ACC112 (cell line): ENCODE results near the gene NFIX.

Experiments used
- H2AFZ ChIP-seq: fragments of 200-600 bp; sonication (generic); one replicate; pipeline ENCODE4 v1.6.0; 2017; ENCODE audit warnings: antibody characterized with exemption, low read length; ENCODE audit not compliant: unreplicated experiment
- H3K27ac ChIP-seq: fragments of 200-600 bp; sonication (generic); 2 replicates; pipeline ENCODE4 v1.5.1; 2014; ENCODE audit warnings: low read depth, mild to moderate bottlenecking, antibody characterized with exemption, low read length, moderate library complexity
- H3K27me3 ChIP-seq: fragments of 200-600 bp; sonication (generic); 2 replicates; pipeline ENCODE4 v1.6.1; 2014; ENCODE audit warnings: mild to moderate bottlenecking, antibody characterized with exemption, low read length, moderate library complexity, mixed read lengths; ENCODE audit not compliant: insufficient read depth
- H3K36me3 ChIP-seq: fragments of 200-600 bp; sonication (generic); 2 replicates; pipeline ENCODE4 v1.6.1; 2016; ENCODE audit warnings: mild to moderate bottlenecking, antibody characterized with exemption, low read length, moderate library complexity, mixed read lengths; ENCODE audit not compliant: insufficient read depth
- H3K4me1 ChIP-seq: fragments of 200-600 bp; sonication (generic); one replicate; pipeline ENCODE4 v1.6.1; 2016; ENCODE audit warnings: low read length, mixed read lengths; ENCODE audit not compliant: insufficient read depth, unreplicated experiment, control insufficient read depth
- H3K4me3 ChIP-seq: fragments of 200-600 bp; sonication (generic); 2 replicates; pipeline ENCODE4 v1.5.1; 2014; ENCODE audit warnings: mild to moderate bottlenecking, low read depth, low read length
- H3K79me2 ChIP-seq: fragments of 200-600 bp; sonication (generic); one replicate; pipeline ENCODE4 v1.6.0; 2016; ENCODE audit warnings: low read length; ENCODE audit not compliant: control insufficient read depth, unreplicated experiment, insufficient read depth

The NFIX gene

GRCh38 chr19:13097463-13098258 is 102.4 kb downstream of the NFIX start:
- H3K4me1 ChIP-seq = peaks cover 3% of the 10 kb centered on the region
- no peak overlapping the region for H2AFZ ChIP-seq
- no peaks in the 10 kb centered on the region for H3K27me3 ChIP-seq
- no peak overlapping the region for H3K4me3 ChIP-seq
- no peaks in the 10 kb centered on the region for H3K36me3 ChIP-seq
- no peak overlapping the region for H3K27ac ChIP-seq
- no peaks in the 10 kb centered on the region for H3K79me2 ChIP-seq

- no peak overlapping the region for H3K4me3 ChIP-seq
- H3K4me1 ChIP-seq = peaks cover 9% of the 10 kb centered on the region
- H3K27me3 ChIP-seq = no peaks in the 10 kb centered on the region
Observed at GRCh38 chr19:13098277-13099072, 103.2 kb downstream of the NFIX start.

GRCh38 chr19:13099073-13099999 is 104.1 kb downstream of the NFIX start:
- Histone ChIP-seq H3K27ac (no peak overlapping the region), H3K4me1 (peaks cover 9% of the 10 kb centered on the region), H3K36me3 (no peaks in the 10 kb centered on the region), H3K4me3 (no peak overlapping the region), H3K79me2 (no peaks in the 10 kb centered on the region), H3K27me3 (no peaks in the 10 kb centered on the region), H2AFZ (no peak overlapping the region)

More at GRCh38 chr19:13098277-13099072, 103.2 kb downstream of the NFIX start:
- Histone ChIP-seq H3K27ac (no peak overlapping the region), H2AFZ (no peak overlapping the region), H3K79me2 (no peaks in the 10 kb centered on the region), H3K36me3 (no peaks in the 10 kb centered on the region)

DNA sequence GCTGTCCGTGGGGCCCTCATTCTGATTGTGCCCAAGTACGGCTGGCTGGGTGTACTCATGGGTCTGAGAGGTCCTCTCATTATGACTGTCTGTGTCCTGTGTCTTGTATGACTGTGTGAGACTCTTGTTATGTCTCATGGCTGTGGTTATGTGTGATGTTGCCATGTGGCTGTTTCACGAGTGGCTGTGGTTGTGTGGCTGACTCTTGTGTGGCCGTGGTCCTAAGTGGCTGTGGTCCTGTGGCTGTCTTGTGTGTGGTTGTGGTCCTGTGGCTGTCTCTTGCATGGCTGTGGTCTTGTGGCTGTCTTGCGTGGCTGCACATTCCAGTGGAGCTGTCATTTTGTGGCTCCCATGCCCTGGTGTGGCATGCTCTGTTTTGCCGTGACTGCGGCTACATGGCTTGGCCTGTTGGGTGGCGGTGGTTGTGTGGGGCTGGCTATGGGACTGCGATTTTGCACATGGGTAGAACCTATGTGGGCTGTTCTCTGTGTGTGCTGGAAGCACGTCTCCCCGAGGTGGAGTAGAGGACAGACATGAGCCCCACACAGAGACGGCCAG is 104.8 kb downstream of the NFIX start:
- H3K79me2 ChIP-seq = no peaks in the 10 kb centered on the region

GRCh38 chr19:13100841-13101589 is 105.7 kb downstream of the NFIX start:
- no peak overlapping the region for H3K27ac ChIP-seq
- H3K4me3 ChIP-seq = no peak overlapping the region
- H3K4me1 ChIP-seq = peaks cover 9% of the 10 kb centered on the region
- no peaks in the 10 kb centered on the region for H3K27me3 ChIP-seq
- H3K36me3 ChIP-seq = no peaks in the 10 kb centered on the region
- no peak overlapping the region for H2AFZ ChIP-seq
- no peaks in the 10 kb centered on the region for H3K79me2 ChIP-seq

More for the DNA sequence above, 104.8 kb downstream of the NFIX start:
- Histone ChIP-seq H3K36me3 (no peaks in the 10 kb centered on the region), H2AFZ (no peak overlapping the region), H3K4me1 (peaks cover 9% of the 10 kb centered on the region), H3K27ac (no peak overlapping the region), H3K27me3 (no peaks in the 10 kb centered on the region), H3K4me3 (no peak overlapping the region)

DNA sequence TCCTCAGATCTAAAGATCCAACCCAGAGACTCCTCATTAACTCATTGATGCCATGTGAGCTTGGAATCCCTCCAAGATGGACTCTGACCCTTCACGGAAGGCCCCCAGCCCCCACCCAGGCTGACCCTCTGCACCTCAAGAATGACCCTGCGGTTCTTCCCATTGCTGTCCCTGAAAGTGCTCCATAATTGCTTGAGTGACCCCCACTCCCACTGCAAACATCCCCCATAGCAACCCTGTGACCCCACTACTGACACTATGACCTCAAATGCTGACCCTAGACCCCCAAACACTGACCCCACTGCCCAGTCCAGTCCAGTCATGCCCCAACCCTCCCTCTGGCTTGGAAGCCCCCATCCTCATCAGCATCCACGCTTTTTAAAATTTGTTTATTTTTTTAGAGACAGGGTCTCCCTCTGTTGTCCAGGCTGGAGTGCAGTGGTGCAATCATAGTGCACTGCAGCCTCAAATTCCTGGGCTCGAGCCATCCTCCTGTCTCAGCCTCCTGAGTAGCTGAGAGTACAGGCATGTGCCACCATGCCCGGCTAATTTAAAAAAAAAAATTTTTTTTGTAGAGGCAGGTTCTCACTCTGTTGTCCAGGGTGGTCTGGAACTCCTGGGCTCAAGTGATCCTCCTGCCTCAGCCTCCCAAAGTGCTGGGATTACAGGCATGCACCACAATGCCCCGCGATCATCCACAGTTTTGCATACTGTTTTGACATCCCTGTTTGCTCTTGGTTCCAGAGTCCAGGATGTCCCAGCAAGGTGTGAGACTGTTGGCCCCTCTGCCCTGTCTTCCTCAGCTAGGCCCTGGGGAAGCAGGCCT is 106.5 kb downstream of the NFIX start:
- Histone ChIP-seq H3K79me2 (no peaks in the 10 kb centered on the region), H3K27ac (no peak overlapping the region), H3K36me3 (no peaks in the 10 kb centered on the region), H2AFZ (no peak overlapping the region), H3K4me3 (peak overlapping the region; percentile 56; the same call in 1 of the 2 replicates), H3K4me1 (peaks cover 9% of the 10 kb centered on the region), H3K27me3 (no peaks in the 10 kb centered on the region)

DNA sequence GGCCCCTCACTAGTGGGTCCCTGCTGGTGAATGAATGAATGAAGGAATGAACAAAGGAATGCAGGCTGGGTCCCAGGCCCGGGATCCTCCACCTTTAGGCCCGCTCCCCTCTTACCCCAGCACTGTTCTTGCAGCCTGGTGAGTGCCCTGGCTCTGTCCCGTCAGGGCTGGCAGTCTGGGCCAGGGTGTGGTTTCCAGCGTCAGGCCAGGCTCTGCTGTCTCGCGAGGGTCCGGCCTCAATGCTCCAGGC is 107.1 kb downstream of the NFIX start:
- no peaks in the 10 kb centered on the region for H3K27me3 ChIP-seq
- H3K36me3 ChIP-seq = no peaks in the 10 kb centered on the region
- H3K4me1 ChIP-seq = peaks cover 9% of the 10 kb centered on the region
- no peak overlapping the region for H3K27ac ChIP-seq
- H3K79me2 ChIP-seq = no peaks in the 10 kb centered on the region
- peak overlapping the region; percentile 7 for H2AFZ ChIP-seq
- H3K4me3 ChIP-seq = peak overlapping the region; percentile 56

GRCh38 chr19:13102666-13103580 is 107.6 kb downstream of the NFIX start, which contains the start of gene LYL1:
Gene LYL1, minus strand, starts transcription at chr19:13102858. Its CDS starts 1,687 bp downstream, at chr19:13101171.
- H3K27me3 ChIP-seq = no peaks in the 10 kb centered on the region
- peak within 1 kb of the TSS; percentile 7 for H2AFZ ChIP-seq
- peak within 1 kb of the TSS; percentile 56 for H3K4me3 ChIP-seq
- H3K79me2 ChIP-seq = no peaks in the 10 kb centered on the region
- no peaks in the 10 kb centered on the region for H3K36me3 ChIP-seq
- peaks cover 9% of the 10 kb centered on the region for H3K4me1 ChIP-seq
- H3K27ac ChIP-seq = no peak within 1 kb of the TSS
